ENCODE results near the gene CMBL.
"Not testable (repeated sequence)": the region's sequence is repeated elsewhere in the genome, so short reads cannot be mapped to it uniquely, and the experiment has no call there.

Gene CMBL

DNA sequence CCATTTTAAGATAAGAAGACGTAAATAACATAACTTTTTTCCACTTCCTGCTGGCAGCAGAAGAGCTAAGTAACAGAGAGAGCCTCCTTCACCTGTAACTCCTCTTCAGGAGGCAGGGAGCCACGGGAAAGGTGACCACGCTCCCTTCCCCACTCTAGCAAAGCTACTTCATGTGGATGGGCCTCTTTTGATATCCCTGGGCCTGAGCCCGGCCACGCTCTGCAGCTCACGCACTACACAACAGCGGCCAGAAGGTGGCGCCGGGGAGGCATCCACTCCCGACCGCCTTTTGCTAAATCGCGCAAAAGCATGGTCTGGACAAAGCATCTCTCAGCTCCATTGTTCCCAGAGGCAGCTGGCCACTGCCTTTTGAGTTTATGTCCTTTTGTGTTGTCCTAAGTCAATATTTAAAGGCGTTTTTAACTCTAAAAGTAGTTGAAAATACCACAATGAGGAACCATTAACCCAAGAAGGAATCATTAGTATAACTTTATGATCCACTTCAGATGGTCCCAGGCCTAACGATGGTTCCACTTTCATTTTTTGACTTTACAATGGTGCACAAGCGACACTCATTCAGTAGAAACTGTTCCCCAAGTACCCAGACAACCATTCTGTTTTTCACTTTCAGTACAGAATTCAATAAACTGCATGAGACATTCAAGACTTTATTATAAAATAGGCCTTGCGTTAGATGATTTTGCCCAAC lies 23.6 kb downstream of the CMBL start:
- peak; percentile 88 for DNase-seq

DNA sequence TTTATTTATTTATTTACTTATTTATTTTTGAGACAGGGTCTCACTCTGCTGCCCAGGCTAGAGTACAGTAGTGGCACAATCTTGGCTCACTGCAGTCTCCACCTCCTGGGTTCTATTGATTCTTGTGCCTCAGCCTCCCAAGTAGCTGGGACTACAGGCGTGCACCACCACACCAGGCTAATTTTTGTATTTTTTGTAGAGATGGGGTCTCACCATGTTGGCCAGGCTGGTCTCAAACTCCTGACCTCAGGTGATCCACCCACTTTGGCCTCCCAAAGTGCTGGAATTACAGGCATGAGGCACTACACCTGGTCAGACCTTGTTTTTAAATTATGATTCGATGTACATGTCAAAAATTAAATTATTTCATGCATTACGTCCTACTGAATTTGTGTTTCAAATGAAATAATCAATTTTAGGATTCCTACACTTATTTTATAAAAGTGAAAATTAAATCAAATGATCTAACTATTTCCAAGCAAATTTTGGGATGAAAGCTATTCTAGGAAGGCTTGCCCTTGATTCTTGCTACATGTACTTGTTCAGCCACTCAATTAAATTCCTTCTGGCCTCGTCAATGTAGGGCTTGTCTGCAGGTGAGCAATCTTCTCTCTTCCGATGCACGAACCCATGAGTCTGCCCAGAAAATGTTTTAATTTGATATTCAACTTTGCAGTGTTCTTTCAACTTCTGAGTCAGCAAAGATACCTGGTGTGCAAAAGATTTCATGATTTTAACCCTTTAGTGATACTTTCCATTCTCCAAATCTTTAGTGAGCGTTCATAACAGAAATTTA lies 27.6 kb downstream of the CMBL start:
- no peak for DNase-seq

GRCh38 chr5:10279328-10279727 lies 28.4 kb downstream of the CMBL start:
- no peak for DNase-seq

GRCh38 chr5:10278658-10279279 lies 28.9 kb downstream of the CMBL start:
- no peak for DNase-seq

- no peak for DNase-seq
Observed at GRCh38 chr5:10277773-10278630, 29.7 kb downstream of the CMBL start.

DNA sequence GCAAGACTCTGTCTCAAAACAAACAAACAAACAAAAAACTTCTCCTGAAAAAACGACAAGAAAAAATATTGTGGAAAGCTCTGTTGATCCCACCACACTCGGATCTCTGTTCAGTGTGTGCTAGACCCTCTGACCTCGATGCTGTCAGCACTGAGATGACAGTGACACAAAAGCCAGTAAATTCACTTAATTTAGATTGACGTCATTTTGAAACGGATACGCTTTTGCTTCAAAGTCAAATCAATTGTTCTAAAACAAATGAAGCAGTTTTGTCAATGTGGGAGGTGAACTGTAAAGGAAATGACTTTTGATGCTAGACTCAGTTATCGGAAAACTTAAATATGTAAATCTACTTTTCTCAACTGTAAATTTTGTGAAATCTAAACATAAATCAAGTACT lies 31.0 kb downstream of the CMBL start:
- no peak for DNase-seq

DNA sequence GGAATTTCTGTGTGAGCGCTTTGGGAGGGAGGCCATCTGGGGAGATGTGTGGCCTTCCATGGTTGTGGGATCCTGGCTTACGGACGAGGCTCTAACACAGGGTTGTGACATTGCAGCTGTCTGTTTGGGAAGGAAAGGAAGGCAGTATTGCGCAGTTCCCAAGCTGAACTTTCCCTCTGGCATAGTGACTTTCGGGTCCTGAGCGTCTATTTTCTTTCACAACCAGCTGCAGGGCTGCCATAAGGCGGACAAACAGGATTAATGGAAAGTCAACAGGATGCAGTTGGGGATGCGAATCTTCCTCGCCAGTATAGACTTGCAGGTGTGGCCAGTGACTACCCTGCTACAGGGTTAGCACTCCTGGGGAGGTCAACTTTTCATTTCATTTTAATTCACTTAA lies 31.7 kb downstream of the CMBL start:
- no peak for DNase-seq

DNA sequence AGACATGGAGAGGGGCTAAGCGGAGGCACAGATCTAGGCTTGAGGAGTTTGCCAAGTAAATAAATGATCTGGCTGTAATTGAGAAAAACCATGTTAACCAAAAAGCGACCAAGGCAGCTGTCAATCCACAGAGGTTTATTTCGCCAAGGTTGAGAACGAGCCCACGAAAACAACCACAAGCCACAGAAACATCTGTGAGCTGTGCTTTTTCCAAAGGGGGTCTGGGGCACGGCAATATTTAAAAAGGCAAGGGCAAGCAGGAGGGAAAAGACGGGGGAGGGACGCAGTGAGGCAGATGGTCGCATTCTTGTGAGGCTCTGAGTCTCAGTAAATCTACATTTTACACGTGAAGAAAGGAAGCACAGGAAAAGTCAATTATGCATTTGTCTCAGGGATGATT lies 32.2 kb downstream of the CMBL start:
- DNase-seq: no peak

- not testable (repeated sequence) for DNase-seq
Observed at GRCh38 chr5:10272875-10273209, 34.9 kb downstream of the CMBL start.

DNA sequence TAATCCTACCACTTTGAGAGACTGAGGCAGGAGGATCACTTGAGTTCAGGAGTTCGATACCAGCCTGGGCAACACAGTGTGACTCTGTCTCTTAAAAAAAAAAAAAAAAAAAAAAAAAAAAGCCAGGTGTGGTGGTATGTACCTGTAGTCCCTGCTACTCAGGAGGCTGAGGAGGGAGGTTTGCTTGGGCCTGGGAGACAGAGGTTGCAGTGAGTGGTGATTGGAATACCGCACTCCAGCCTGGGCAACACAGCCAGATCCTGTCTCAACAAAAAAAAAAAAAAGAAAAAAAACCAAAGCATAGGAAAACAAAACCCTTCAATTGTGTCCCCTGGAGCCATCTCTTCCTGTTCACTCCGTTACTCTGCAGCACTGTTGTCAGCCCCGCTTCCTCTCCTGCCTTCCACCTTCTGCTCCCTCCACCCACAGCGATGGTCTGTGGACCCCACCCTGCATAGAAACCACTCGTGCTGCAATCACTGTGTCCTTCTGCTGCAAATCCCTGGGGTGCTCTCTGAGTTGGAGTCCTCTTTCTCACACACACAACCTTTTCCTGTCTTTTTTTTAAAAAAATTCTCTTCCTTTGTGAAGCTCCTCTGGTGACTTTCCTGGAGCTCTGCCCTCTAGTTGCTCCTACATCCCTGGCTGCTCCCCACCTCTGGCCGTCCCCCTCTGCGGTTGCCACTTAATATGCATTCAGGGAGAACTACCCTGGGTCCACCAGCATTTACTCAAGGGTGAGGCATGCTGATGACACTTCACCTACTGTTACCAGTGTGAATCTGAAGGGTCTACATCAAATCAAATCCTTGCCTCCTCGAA lies 35.4 kb downstream of the CMBL start:
- no peak for DNase-seq

- no peak for DNase-seq
Observed at GRCh38 chr5:10268100-10268499, 39.6 kb downstream of the CMBL start.

DNA sequence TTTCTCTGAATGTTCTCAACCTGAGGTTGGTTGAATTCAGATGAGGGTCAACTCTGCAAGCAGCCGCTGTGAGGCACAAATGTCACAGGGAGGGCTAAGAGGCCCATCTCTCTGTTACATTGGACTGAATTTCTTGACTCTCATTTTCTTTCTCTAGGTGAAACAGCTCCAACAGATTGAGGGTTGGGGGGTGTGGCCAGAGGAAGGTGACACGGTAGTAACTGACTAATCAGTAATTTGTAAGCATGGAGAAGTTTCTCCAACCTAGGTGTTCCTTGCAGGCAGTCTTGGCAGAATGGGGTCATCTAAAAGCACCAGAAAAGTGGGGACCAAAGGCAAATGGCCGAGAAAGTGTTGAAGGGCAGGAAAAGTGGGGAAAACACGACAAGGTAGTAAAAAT lies 40.9 kb downstream of the CMBL start:
- DNase-seq: no peak

DNA sequence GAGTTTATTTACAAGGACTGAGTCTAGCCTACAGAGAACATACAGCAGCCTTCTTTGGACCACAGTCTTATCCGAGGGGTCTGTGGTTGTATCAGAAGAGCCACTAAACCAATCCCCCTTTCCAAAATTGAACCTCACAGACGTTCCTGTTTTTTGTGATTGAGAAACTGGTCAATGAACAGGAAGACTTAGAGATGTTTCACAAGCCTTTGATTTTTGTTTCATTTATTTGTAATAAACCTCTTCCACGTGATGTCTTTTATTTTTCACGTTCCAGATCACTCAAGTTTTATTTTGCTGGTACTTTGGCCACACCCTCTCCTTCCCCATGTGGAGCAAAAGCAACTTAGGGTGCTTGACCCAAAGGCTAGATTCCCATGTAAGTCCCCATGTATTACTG lies 41.6 kb downstream of the CMBL start:
- no peak for DNase-seq

- DNase-seq: no peak
Observed at GRCh38 chr5:10265245-10266109, 42.2 kb downstream of the CMBL start.

- no peak for DNase-seq
Observed at GRCh38 chr5:10264604-10265003, 43.1 kb downstream of the CMBL start.

DNA sequence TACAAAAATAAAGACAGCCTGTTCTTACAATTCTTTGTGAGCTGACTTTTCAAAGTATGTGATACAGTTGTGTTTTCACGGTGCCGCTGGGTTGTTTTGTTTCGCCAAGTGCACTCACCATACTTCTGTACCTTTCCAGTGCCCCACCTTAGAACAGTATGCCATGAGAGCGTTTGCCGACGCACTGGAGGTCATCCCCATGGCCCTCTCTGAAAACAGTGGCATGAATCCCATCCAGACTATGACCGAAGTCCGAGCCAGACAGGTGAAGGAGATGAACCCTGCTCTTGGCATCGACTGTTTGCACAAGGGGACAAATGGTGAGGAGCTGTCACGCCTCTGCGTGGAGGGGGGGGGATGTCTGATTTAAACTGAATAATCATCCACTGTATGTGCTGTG lies 44.7 kb downstream of the CMBL start:
- no peak for DNase-seq

DNA sequence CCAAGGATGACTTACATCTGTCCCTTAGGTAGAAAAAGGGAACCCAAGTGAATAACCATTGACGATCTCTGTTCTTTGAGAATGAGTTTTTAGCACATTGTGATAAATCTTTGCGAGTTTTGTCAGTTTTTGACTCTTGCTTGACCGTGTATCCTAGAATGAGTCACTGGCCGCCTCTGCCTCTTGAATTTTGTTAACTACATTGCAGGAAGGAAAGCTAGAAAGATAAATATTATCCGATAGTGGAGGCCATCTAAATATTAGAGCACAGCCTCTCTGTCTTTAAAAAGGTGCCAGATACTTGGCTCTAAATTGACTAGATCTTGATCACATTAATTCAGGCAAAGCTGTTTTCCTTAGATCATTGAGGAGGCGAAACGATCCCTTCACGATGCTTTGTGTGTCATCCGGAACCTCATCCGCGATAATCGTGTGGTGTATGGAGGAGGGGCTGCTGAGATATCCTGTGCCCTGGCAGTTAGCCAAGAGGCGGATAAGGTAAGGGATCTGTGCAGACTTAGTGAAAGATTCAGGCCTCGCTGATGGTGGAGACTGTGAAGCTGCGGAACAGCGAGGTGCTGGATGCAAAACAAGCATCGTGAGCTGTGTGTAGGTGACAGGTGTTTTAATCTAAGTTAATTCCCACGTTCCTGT lies 45.5 kb downstream of the CMBL start:
- DNase-seq: no peak

- no peak for DNase-seq
Observed at GRCh38 chr5:10261065-10261464, 46.6 kb downstream of the CMBL start.

- no peak for DNase-seq
Observed at GRCh38 chr5:10259899-10260298, 47.8 kb downstream of the CMBL start.

DNA sequence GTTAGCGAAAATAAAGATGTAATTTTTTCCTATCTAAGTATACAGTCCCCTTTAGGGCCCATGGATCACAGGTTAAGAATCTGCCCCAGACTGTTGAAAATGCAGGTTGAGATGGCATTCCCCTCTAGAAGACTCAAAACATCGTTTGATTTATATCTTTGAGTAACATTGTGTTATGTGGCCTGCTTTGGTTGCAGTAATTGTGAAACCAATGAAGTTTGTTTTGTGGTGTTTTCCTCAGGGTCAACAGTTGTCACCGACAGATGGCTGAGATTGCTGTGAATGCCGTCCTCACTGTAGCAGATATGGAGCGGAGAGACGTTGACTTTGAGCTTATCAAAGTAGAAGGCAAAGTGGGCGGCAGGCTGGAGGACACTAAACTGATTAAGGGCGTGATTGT lies 49.8 kb downstream of the CMBL start:
- no peak for DNase-seq

DNA sequence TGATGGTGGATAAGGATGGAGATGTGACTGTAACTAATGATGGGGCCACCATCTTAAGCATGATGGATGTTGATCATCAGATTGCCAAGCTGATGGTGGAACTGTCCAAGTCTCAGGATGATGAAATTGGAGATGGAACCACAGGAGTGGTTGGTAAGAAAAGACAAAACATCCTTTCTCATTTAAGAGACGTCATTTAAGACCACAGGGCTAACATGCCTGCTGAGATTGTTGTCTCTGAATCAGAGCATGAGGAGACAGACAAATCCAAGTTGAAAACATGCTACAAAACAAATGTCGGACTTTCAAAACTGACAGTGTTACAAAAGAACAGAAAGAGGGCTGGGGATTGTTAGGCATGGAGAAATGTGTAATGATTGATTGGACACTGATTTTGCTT lies 53.0 kb downstream of the CMBL start:
- no peak for DNase-seq

Data from NCI-H1694 (cell line).